Neural crest cell (in vitro differentiated cells): ENCODE results near the gene CADM1. TPM values are rescaled to one million over a fixed set of nuclear protein-coding genes. Genes with fewer than 3 reads are reported as not detected.

ENCODE experiments used
- DNase-seq: peaks from one replicate; pipeline ENCODE4 v3.0.0; 2021; ENCODE audit warnings: low read depth, mixed read lengths, low spot score
- H3K27ac Mint-ChIP-seq: one replicate; pipeline ENCODE4 v1.8.0; 2021; ENCODE audit warnings: mild to moderate bottlenecking, mixed read lengths; ENCODE audit not compliant: unreplicated experiment
- H3K27me3 Mint-ChIP-seq: 2 replicates; pipeline ENCODE4 v1.8.0; 2021; ENCODE audit warnings: low read depth, mild to moderate bottlenecking, mixed read lengths
- H3K36me3 Mint-ChIP-seq: 2 replicates; pipeline ENCODE4 v1.8.0; 2021; ENCODE audit warnings: low read depth, mild to moderate bottlenecking, mixed read lengths
- H3K4me1 Mint-ChIP-seq: 2 replicates; pipeline ENCODE4 v1.8.0; 2021; ENCODE audit warnings: mixed read lengths
- H3K4me3 Mint-ChIP-seq: one replicate; pipeline ENCODE4 v1.8.0; 2021; ENCODE audit warnings: mild to moderate bottlenecking, mixed read lengths
- H3K9me3 Mint-ChIP-seq: 2 replicates; pipeline ENCODE4 v1.8.0; 2021; ENCODE audit warnings: mixed read lengths
- CTCF ChIP-seq: fragments of 200-600 bp; sonication (generic); conservative IDR thresholded peaks from 2 replicates; pipeline ENCODE4 v1.5.0; 2021; ENCODE audit warnings: antibody characterized with exemption, mild to moderate bottlenecking
- total RNA-seq: library from RNA; stranded (reverse); gene quantifications from 2 replicates; pipeline ENCODE4 v1.2.1, GENCODE V29; 2021

Gene CADM1
- total RNA-seq, 1 donor from 2014 or later: 112 TPM

GRCh38 chr11:115298300-115299012 is 205.8 kb downstream of the CADM1 start:
- H3K27ac Mint-ChIP-seq: peak overlapping the region; percentile 15
- H3K36me3 Mint-ChIP-seq: no peaks in the 10 kb centered on the region
- no peak for DNase-seq
- H3K4me1 Mint-ChIP-seq: peaks cover 4% of the 10 kb centered on the region
- no peak for TF ChIP-seq CTCF
- H3K4me3 Mint-ChIP-seq: no peak overlapping the region
- H3K9me3 Mint-ChIP-seq: no peaks in the 10 kb centered on the region
- no peaks in the 10 kb centered on the region for H3K27me3 Mint-ChIP-seq

GRCh38 chr11:115297330-115297729 is 206.9 kb downstream of the CADM1 start:
- no peak for TF ChIP-seq CTCF
- no peak overlapping the region for H3K4me3 Mint-ChIP-seq
- peaks cover 4% of the 10 kb centered on the region for H3K4me1 Mint-ChIP-seq
- no peaks in the 10 kb centered on the region for H3K9me3 Mint-ChIP-seq
- H3K36me3 Mint-ChIP-seq: no peaks in the 10 kb centered on the region
- DNase-seq: no peak
- no peak overlapping the region for H3K27ac Mint-ChIP-seq
- H3K27me3 Mint-ChIP-seq: no peaks in the 10 kb centered on the region

GRCh38 chr11:115291325-115291724 is 212.9 kb downstream of the CADM1 start:
- DNase-seq: no peak
- no peaks in the 10 kb centered on the region for H3K9me3 Mint-ChIP-seq
- H3K27me3 Mint-ChIP-seq: no peaks in the 10 kb centered on the region
- H3K4me1 Mint-ChIP-seq: peaks cover 46% of the 10 kb centered on the region
- no peaks in the 10 kb centered on the region for H3K36me3 Mint-ChIP-seq
- no peak for TF ChIP-seq CTCF
- H3K4me3 Mint-ChIP-seq: no peak overlapping the region
- H3K27ac Mint-ChIP-seq: no peak overlapping the region

- no peaks in the 10 kb centered on the region for H3K36me3 Mint-ChIP-seq
- DNase-seq: no peak
- H3K4me1 Mint-ChIP-seq: peaks cover 50% of the 10 kb centered on the region
- H3K4me3 Mint-ChIP-seq: no peak overlapping the region
- no peaks in the 10 kb centered on the region for H3K27me3 Mint-ChIP-seq
- no peak for TF ChIP-seq CTCF
- no peaks in the 10 kb centered on the region for H3K9me3 Mint-ChIP-seq
- no peak overlapping the region for H3K27ac Mint-ChIP-seq
These were observed 213.3 kb downstream of the CADM1 start for GRCh38 chr11:115290893-115291292.

- Mint-ChIP-seq H3K27me3 (no peaks in the 10 kb centered on the region), H3K27ac (no peak overlapping the region), H3K36me3 (no peaks in the 10 kb centered on the region), H3K4me1 (peaks cover 54% of the 10 kb centered on the region), H3K4me3 (no peak overlapping the region), H3K9me3 (no peaks in the 10 kb centered on the region)
- no peak for TF ChIP-seq CTCF
- no peak for DNase-seq
These were observed 213.7 kb downstream of the CADM1 start for GRCh38 chr11:115290479-115290878.
